Measurements from ENCODE around the gene OR5AS1.
"Not testable (repeated sequence)": the region's sequence is repeated elsewhere in the genome, so short reads cannot be mapped to it uniquely, and the experiment has no call there.

Gene OR5AS1

GRCh38 chr11:56027354-56027753, at the start of gene OR5AS1:
Gene OR5AS1, plus strand, starts transcription at chr11:56027654. Its CDS starts 2,765 bp downstream, at chr11:56030419.
- DNase-seq, result no peak

- DNase-seq, result no peak
Measured at GRCh38 chr11:55994525-55994924, 32.9 kb upstream of the OR5AS1 start, which contains the start of gene OR5F1. Gene OR5F1, minus strand, starts transcription at chr11:55994625. Its CDS starts 0 bp downstream, at chr11:55994625.

- no peak for DNase-seq
Measured at GRCh38 chr11:56010716-56011115, 16.7 kb upstream of the OR5AS1 start.

GRCh38 chr11:56013805-56014204, 13.6 kb upstream of the OR5AS1 start:
- DNase-seq, result no peak

- DNase-seq, result no peak
Measured at GRCh38 chr11:56045538-56045937, 18.1 kb downstream of the OR5AS1 start.

- DNase-seq, result no peak
Measured at GRCh38 chr11:56048480-56048879, 21.0 kb downstream of the OR5AS1 start.

GRCh38 chr11:56049487-56049886, 22.0 kb downstream of the OR5AS1 start:
- DNase-seq, result no peak

GRCh38 chr11:56056366-56056765, 28.9 kb downstream of the OR5AS1 start:
- DNase-seq, result not testable (repeated sequence)

GRCh38 chr11:56057661-56058237, 30.3 kb downstream of the OR5AS1 start:
- DNase-seq, result not testable (repeated sequence)

- DNase-seq, result not testable (repeated sequence)
Measured at GRCh38 chr11:56058260-56058780, 30.9 kb downstream of the OR5AS1 start.

- no peak for DNase-seq
Measured at GRCh38 chr11:56066980-56067379, 39.5 kb downstream of the OR5AS1 start.

Data from NCI-H226 (cell line).